Caco-2 (cell line): ENCODE data around the gene AIF1L. TPM values are rescaled to one million over a fixed set of nuclear protein-coding genes. Genes with fewer than 3 reads are reported as not detected.

ENCODE experiments used
- BruUV-seq: library from RNA; stranded (reverse); fragments of 400-500 nt; replicated peaks from 2 replicates; lab custom pipeline; 2021; lab: Mats Ljungman, UMichigan
- CTCF ChIA-PET: fragments of 300-600 bp; sonication (Branson Sonifier 250); formaldehyde crosslinking; loops from one replicate; lab custom pipeline; 2022; ENCODE audit warnings: antibody characterized with exemption; lab: Charles Lee
- POLR2A ChIA-PET: fragments of 300-600 bp; sonication (Branson Sonifier 250); formaldehyde crosslinking; loops from one replicate; lab custom pipeline; 2022; ENCODE audit warnings: antibody characterized with exemption; lab: Charles Lee
- DNase-seq, 2 experiments: peaks; one replicate each; pipeline versions ENCODE4 v3.0.0 to v3.0.0-alpha.2; 2020 to 2022
- H3K27me3 ChIP-seq: replicated peaks from 2 replicates; pipeline ENCODE4 v1.6.0; 2011; ENCODE audit warnings: low read length; ENCODE audit not compliant: control insufficient read depth, insufficient read depth
- H3K36me3 ChIP-seq: 2 replicates; pipeline ENCODE4 v1.5.1; 2011; ENCODE audit warnings: low read length; ENCODE audit not compliant: control insufficient read depth, insufficient read depth
- H3K4me1 ChIP-seq: fragments of 250-450 bp; sonication (Bioruptor Pico); 2 replicates; pipeline ENCODE4 v1.5.1; 2020; ENCODE audit warnings: mild to moderate bottlenecking
- H3K4me3 ChIP-seq: 2 replicates; pipeline ENCODE4 v1.5.1; 2011; ENCODE audit warnings: low read depth, mild to moderate bottlenecking, control low read depth, low read length
- H3K9me3 ChIP-seq: fragments of 250-450 bp; sonication (Bioruptor Pico); 2 replicates; pipeline ENCODE4 v1.5.1; 2020; ENCODE audit warnings: mild to moderate bottlenecking, moderate library complexity
- H3K27ac Mint-ChIP-seq: one replicate; pipeline ENCODE4 v1.8.0; 2022; ENCODE audit warnings: mixed read lengths; ENCODE audit not compliant: unreplicated experiment
- H3K27me3 Mint-ChIP-seq: one replicate; pipeline ENCODE4 v1.8.0; 2022; ENCODE audit warnings: mixed read lengths; ENCODE audit not compliant: insufficient read depth, unreplicated experiment
- H3K36me3 Mint-ChIP-seq: one replicate; pipeline ENCODE4 v1.8.0; 2022; ENCODE audit warnings: mild to moderate bottlenecking, mixed read lengths; ENCODE audit not compliant: insufficient read depth, unreplicated experiment
- H3K4me1 Mint-ChIP-seq: one replicate; pipeline ENCODE4 v1.8.0; 2022; ENCODE audit warnings: low read depth, mixed read lengths; ENCODE audit not compliant: unreplicated experiment
- H3K4me3 Mint-ChIP-seq: one replicate; pipeline ENCODE4 v1.8.0; 2022; ENCODE audit warnings: mild to moderate bottlenecking, moderate library complexity, mixed read lengths; ENCODE audit not compliant: unreplicated experiment
- H3K9me3 Mint-ChIP-seq: one replicate; pipeline ENCODE4 v1.8.0; 2022; ENCODE audit warnings: mixed read lengths; ENCODE audit not compliant: unreplicated experiment
- intact Hi-C: fragments of 100-400 bp; cut with micrococcal nuclease; formaldehyde crosslinking; loops from one replicate; pipeline ENCODE4 v1.10.0; 2022; ENCODE audit not compliant: unreplicated experiment
- total RNA-seq: library from RNA; stranded (reverse); gene quantifications from 2 replicates; pipeline ENCODE4 v1.2.3, GENCODE V29; 2022
- TF ChIP-seq, protein P1 (sequence below), 2 experiments: fragments of 200-600 bp in 1 of 2; IDR thresholded peaks; 1 replicate in 1 of 2; 2 replicates in 1 of 2; pipeline versions ENCODE4 v1.5.1 to v1.8.0; 2011 to 2022; ENCODE audit warnings: antibody characterized with exemption in 1 of 2, control low read depth in 1 of 2, inconsistent platforms in 1 of 2, low read depth in 1 of 2, low read length in 1 of 2, mild to moderate bottlenecking in 1 of 2, moderate library complexity in 1 of 2; ENCODE audit not compliant: insufficient read depth in 1 of 2, severe bottlenecking in 1 of 2, unreplicated experiment in 1 of 2

AIF1L gene
- total RNA-seq, 1 experiment from 2014 or later, result 20.8 TPM

DNA sequence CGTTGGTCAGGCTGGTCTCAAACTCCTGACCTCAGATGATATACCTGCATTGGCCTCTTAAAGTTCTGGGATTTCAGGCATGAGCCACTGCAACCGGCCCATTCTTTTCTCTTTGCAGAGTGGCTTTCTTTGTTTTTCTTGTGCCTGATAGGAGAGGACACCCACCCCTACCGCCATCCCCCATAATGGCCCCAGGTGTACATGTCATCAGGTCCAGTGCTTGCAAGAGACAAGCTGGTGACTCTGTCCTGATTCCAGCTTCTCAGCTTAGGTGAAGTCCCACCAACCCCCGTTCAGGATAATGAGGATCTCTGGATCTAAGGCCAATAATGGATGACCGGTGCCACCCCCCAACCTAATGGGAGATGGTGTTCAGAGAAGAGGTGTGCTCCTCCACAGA, 2.3 kb upstream of the AIF1L start:
- CTCF ChIA-PET, result no interaction called here

DNA sequence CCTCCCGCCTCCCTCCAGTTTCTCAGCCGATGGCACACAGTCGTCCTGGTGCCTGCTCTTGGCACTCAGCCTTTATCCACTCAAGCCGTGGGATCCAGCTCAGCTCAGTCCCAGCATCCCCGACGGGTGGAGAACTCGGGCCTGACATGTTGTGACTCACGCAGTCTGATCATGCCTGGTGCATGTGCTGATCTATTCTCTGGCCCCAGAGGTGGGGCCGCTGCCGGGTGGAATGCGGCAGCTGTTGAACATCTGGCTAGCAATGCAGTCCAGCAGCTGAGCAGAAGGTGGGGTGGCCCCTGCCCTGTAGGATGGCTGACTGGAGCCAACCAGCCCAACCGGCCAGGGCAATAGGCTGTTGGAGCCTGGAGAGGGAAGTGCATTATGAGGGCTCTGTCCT, 1.7 kb upstream of the AIF1L start:
- ChIA-PET POLR2A (no interaction called here), CTCF (no interaction called here)
- DNase-seq, result no peak
- Mint-ChIP-seq H3K36me3 (no peaks in the 10 kb centered on the region), H3K4me1 (peaks cover 7% of the 10 kb centered on the region), H3K27me3 (no peaks in the 10 kb centered on the region), H3K9me3 (no peaks in the 10 kb centered on the region), H3K27ac (no peak overlapping the region), H3K4me3 (peak overlapping the region; percentile 84)
- no peaks in the 10 kb centered on the region for H3K9me3 ChIP-seq
- intact Hi-C loops, result no loop called here
- H3K36me3 ChIP-seq, result no peaks in the 10 kb centered on the region
- BruUV-seq, result no TSS peak
- H3K4me3 ChIP-seq, result no peak overlapping the region
- H3K27me3 ChIP-seq, result no peaks in the 10 kb centered on the region
- TF ChIP-seq, protein P1, sequence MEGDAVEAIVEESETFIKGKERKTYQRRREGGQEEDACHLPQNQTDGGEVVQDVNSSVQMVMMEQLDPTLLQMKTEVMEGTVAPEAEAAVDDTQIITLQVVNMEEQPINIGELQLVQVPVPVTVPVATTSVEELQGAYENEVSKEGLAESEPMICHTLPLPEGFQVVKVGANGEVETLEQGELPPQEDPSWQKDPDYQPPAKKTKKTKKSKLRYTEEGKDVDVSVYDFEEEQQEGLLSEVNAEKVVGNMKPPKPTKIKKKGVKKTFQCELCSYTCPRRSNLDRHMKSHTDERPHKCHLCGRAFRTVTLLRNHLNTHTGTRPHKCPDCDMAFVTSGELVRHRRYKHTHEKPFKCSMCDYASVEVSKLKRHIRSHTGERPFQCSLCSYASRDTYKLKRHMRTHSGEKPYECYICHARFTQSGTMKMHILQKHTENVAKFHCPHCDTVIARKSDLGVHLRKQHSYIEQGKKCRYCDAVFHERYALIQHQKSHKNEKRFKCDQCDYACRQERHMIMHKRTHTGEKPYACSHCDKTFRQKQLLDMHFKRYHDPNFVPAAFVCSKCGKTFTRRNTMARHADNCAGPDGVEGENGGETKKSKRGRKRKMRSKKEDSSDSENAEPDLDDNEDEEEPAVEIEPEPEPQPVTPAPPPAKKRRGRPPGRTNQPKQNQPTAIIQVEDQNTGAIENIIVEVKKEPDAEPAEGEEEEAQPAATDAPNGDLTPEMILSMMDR (IDR thresholded peaks at IDR 0.05; ENCODE audit: insufficient read depth in 1 of 2, low read depth in 1 of 2, low read length in 1 of 2, severe bottlenecking in 1 of 2, unreplicated experiment in 1 of 2), result no peak
- H3K4me1 ChIP-seq, result peaks cover 12% of the 10 kb centered on the region

More for the DNA sequence above, 2.3 kb upstream of the AIF1L start:
- Histone ChIP-seq H3K9me3 (no peaks in the 10 kb centered on the region), H3K4me3 (no peak overlapping the region), H3K4me1 (peaks cover 12% of the 10 kb centered on the region), H3K36me3 (no peaks in the 10 kb centered on the region), H3K27me3 (no peaks in the 10 kb centered on the region)
- H3K27me3 Mint-ChIP-seq, result no peaks in the 10 kb centered on the region
- intact Hi-C loops, result no loop called here
- DNase-seq, result no peak
- BruUV-seq, result no TSS peak
- no peak overlapping the region for H3K27ac Mint-ChIP-seq
- H3K4me1 Mint-ChIP-seq, result peaks cover 7% of the 10 kb centered on the region
- no peaks in the 10 kb centered on the region for H3K36me3 Mint-ChIP-seq
- POLR2A ChIA-PET, result no interaction called here
- no peaks in the 10 kb centered on the region for H3K9me3 Mint-ChIP-seq
- peak overlapping the region; percentile 27 for H3K4me3 Mint-ChIP-seq
- TF ChIP-seq, protein P1 (IDR thresholded peaks at IDR 0.05; ENCODE audit: insufficient read depth in 1 of 2, low read depth in 1 of 2, low read length in 1 of 2, severe bottlenecking in 1 of 2, unreplicated experiment in 1 of 2), result no peak

DNA sequence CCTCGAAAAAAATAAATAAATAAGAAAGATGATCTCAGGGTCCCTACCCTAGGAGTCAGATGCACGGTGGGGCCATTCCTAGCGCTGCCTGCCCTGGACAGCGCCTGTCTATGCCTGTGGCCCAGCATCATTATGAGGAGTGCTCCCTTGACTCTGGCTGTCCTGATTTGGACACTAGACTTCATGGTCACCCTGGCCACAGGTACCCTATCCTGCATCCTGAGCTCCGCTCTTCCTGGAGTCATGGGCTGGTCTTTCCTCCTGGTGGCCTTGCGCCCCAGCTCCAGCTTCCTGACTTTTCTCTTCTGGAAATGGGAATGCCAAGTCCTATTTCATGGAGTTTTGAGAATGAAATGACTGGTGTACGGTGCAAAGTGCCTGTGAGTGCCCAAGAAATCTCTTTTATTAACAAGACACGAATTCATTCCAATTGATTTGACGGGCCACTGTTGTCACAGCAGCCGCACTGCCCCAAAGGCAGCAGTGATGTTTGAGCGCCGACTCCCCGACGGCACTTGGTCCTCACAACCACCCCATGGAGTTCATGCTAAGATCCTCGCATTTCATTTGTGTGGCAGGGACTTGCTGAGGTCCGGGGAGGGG, 564 bp upstream of the AIF1L start:
- intact Hi-C loops, result no loop called here
- no peak for DNase-seq
- Histone ChIP-seq H3K4me1 (peaks cover 12% of the 10 kb centered on the region), H3K27me3 (no peaks in the 10 kb centered on the region), H3K36me3 (no peaks in the 10 kb centered on the region), H3K9me3 (no peaks in the 10 kb centered on the region), H3K4me3 (peak overlapping the region; percentile 45)
- BruUV-seq, result no TSS peak
- no peaks in the 10 kb centered on the region for H3K36me3 Mint-ChIP-seq
- H3K27me3 Mint-ChIP-seq, result no peaks in the 10 kb centered on the region
- H3K27ac Mint-ChIP-seq, result no peak overlapping the region
- H3K4me3 Mint-ChIP-seq, result peak overlapping the region; percentile 84
- TF ChIP-seq, protein P1 (IDR thresholded peaks at IDR 0.05; ENCODE audit: insufficient read depth in 1 of 2, low read depth in 1 of 2, low read length in 1 of 2, severe bottlenecking in 1 of 2, unreplicated experiment in 1 of 2), result no peak
- CTCF ChIA-PET, result interaction anchor here (0.7 to 1.5 kb wide), 2 partner anchors 14 to 104 kb away, joined by 5 to 9 read pairs; no protein-coding TSS in a partner anchor
- H3K9me3 Mint-ChIP-seq, result no peaks in the 10 kb centered on the region
- H3K4me1 Mint-ChIP-seq, result peaks cover 7% of the 10 kb centered on the region
- POLR2A ChIA-PET, result interaction anchor here (0.6 to 2.0 kb wide), 2 partner anchors 29 to 363 kb away, joined by 5 to 8 read pairs; partner anchors contain the start of gene NUP214
